ENCODE results near the gene ST6GALNAC2. TPM values are rescaled to one million over a fixed set of nuclear protein-coding genes. Genes with fewer than 3 reads are reported as not detected.

The ST6GALNAC2 gene
- total and polyA plus RNA-seq, 12 donors = 0.50 to 37.8 (median 5.6) TPM

DNA sequence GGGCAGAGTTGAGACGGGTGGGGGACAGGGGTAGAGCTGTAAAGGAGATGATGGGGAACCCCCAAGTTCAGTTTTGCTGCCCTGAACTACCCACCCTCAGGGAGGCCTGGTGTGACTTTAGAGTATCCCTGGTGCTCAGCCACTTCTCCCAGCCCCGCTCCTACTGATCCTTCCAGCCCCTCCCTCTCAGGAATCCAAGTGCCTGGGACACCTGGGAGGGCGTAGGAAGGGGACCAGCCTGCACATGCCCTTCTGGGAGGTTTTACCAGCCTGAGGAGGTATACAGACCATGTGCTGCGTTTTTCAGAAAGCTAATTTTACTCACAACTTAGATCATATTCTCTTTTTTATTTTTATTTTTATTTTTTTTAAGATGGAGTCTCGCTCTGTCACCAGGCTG is 4.1 kb downstream of the ST6GALNAC2 start:
- no peak for DNase-seq
- H3K4me3 ChIP-seq = no peak overlapping the region
- WGBS, 4 donors = 87 to 93% (median 92%) methylated on average over 5 of the region's 5 CpGs
- H3K36me3 ChIP-seq (replicated peaks in 1 of 2) = no peaks in the 10 kb centered on the region
- TF ChIP-seq POLR2A (IDR thresholded peaks at IDR 0.05) = no peak
- TF ChIP-seq, protein P1, sequence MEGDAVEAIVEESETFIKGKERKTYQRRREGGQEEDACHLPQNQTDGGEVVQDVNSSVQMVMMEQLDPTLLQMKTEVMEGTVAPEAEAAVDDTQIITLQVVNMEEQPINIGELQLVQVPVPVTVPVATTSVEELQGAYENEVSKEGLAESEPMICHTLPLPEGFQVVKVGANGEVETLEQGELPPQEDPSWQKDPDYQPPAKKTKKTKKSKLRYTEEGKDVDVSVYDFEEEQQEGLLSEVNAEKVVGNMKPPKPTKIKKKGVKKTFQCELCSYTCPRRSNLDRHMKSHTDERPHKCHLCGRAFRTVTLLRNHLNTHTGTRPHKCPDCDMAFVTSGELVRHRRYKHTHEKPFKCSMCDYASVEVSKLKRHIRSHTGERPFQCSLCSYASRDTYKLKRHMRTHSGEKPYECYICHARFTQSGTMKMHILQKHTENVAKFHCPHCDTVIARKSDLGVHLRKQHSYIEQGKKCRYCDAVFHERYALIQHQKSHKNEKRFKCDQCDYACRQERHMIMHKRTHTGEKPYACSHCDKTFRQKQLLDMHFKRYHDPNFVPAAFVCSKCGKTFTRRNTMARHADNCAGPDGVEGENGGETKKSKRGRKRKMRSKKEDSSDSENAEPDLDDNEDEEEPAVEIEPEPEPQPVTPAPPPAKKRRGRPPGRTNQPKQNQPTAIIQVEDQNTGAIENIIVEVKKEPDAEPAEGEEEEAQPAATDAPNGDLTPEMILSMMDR (IDR thresholded peaks at IDR 0.05) = no peak
- intact Hi-C loops (cut with DNase I) = loop anchor here in 1 of 2 donors (10.0 kb wide), 1 partner anchor 57 kb away; no protein-coding TSS in a partner anchor
- no peaks in the 10 kb centered on the region for H3K27me3 ChIP-seq
- no peaks in the 10 kb centered on the region for H3K9me3 ChIP-seq (replicated peaks in 1 of 3)
- H3K27ac ChIP-seq = no peak overlapping the region
- peaks cover 0 to 13% of the 10 kb centered on the region in 2 donors for H3K4me1 ChIP-seq (replicated peaks in 1 of 2)

DNA sequence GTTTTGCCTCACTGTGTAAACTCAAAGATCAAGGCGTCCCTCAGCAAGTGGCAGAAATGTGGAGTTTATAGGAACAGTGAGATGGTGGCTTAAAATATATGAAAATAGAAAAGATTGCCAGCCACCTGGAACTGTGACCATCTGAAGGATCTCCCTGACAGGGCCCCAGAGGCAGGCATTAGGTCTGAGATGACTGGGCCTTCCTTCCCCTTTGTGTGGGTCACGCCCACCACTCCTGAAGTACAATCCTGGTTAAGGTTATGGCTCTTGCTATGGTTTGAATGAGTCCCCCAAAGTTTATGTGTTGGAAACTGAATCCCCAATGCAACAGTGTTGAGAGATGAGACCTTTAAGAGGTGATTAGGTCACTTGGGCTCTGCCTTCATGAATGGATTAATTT is 6.4 kb downstream of the ST6GALNAC2 start:
- TF ChIP-seq, protein P1 (IDR thresholded peaks at IDR 0.05) = no peak
- TF ChIP-seq POLR2A (IDR thresholded peaks at IDR 0.05) = no peak
- intact Hi-C loops (cut with DNase I) = no loop called here
- WGBS, 4 donors = 84 to 91% (median 85%) methylated on average over 2 of the region's 2 CpGs
- Histone ChIP-seq H3K36me3 (replicated peaks in 1 of 2) (no peaks in the 10 kb centered on the region), H3K27ac (no peak overlapping the region), H3K27me3 (no peaks in the 10 kb centered on the region), H3K9me3 (replicated peaks in 1 of 3) (no peaks in the 10 kb centered on the region), H3K4me1 (replicated peaks in 1 of 2) (no peaks in the 10 kb centered on the region), H3K4me3 (no peak overlapping the region)
- no peak for DNase-seq

- H3K4me3 ChIP-seq = no peak overlapping the region
- no peak for DNase-seq
- TF ChIP-seq, protein P1 (IDR thresholded peaks at IDR 0.05) = no peak
- TF ChIP-seq POLR2A (IDR thresholded peaks at IDR 0.05) = no peak
- intact Hi-C loops (cut with DNase I) = no loop called here
- 75 to 89% (median 87%) methylated on average over 5 of the region's 5 CpGs for WGBS, 4 donors
- H3K27ac ChIP-seq = no peak overlapping the region
- no peaks in the 10 kb centered on the region for H3K36me3 ChIP-seq (replicated peaks in 1 of 2)
- H3K4me1 ChIP-seq (replicated peaks in 1 of 2) = no peaks in the 10 kb centered on the region
- no peaks in the 10 kb centered on the region for H3K9me3 ChIP-seq (replicated peaks in 1 of 3)
- no peaks in the 10 kb centered on the region for H3K27me3 ChIP-seq
Observed at GRCh38 chr17:76578376-76578775, 7.3 kb downstream of the ST6GALNAC2 start.

- intact Hi-C loops (cut with DNase I) = no loop called here
- H3K4me1 ChIP-seq (replicated peaks in 1 of 2) = no peaks in the 10 kb centered on the region
Observed at GRCh38 chr17:76577876-76578275, 7.8 kb downstream of the ST6GALNAC2 start.

More at GRCh38 chr17:76577876-76578275, 7.8 kb downstream of the ST6GALNAC2 start:
- no peaks in the 10 kb centered on the region for H3K36me3 ChIP-seq (replicated peaks in 1 of 2)
- H3K27me3 ChIP-seq = no peaks in the 10 kb centered on the region
- 94 to 99% (median 96%) methylated on average over 7 of the region's 7 CpGs for WGBS, 4 donors
- H3K9me3 ChIP-seq (replicated peaks in 1 of 3) = no peaks in the 10 kb centered on the region
- H3K27ac ChIP-seq = no peak overlapping the region
- no peak overlapping the region for H3K4me3 ChIP-seq
- DNase-seq = no peak
- TF ChIP-seq, protein P1 (IDR thresholded peaks at IDR 0.05) = no peak
- TF ChIP-seq POLR2A (IDR thresholded peaks at IDR 0.05) = no peak

Measured in adrenal gland (tissue), 12 donors.